Tibial artery (tissue), 4 donors: Measurements from ENCODE around the gene BCAS1.

ENCODE experiments used
- DNase-seq, 2 donors: peaks; one replicate each; pipeline ENCODE4 v3.0.0-alpha.2; 2019
- H3K27ac ChIP-seq, 2 donors: fragments of 200-600 bp; sonication (generic) in 1 of 2; 1 replicate in 1 of 2; 2 replicates in 1 of 2; pipeline ENCODE4 v1.5.1; 2018 to 2019; ENCODE audit warnings: mild to moderate bottlenecking in 1 of 2
- H3K27me3 ChIP-seq, 2 donors: fragments of 200-600 bp; sonication (generic) in 1 of 2; one replicate each; pipeline versions ENCODE4 v1.5.1 to v1.6.0; 2016 to 2019
- H3K36me3 ChIP-seq, 3 donors: fragments of 200-600 bp; sonication (generic) in 2 of 3; one replicate each; pipeline ENCODE4 v1.5.1; 2016 to 2019; ENCODE audit warnings: mild to moderate bottlenecking in 2 of 3
- H3K4me1 ChIP-seq, 4 donors: fragments of 200-600 bp; sonication (generic) in 2 of 4; 1 replicate in 3 of 4; 2 replicates in 1 of 4; pipeline ENCODE4 v1.5.1; 2016 to 2019
- H3K4me3 ChIP-seq, 2 donors: fragments of 200-600 bp; sonication (generic) in 1 of 2; 1 replicate in 1 of 2; 2 replicates in 1 of 2; pipeline ENCODE4 v1.5.1; 2018 to 2019; ENCODE audit warnings: mild to moderate bottlenecking in 2 of 2
- H3K9me3 ChIP-seq, 3 donors: fragments of 200-600 bp; sonication (generic) in 1 of 3; one replicate each; pipeline ENCODE4 v1.5.1; 2016 to 2019
- CTCF ChIP-seq, 2 experiments: fragments of 200-600 bp in 1 of 2; fragments of 450-650 bp in 1 of 2; IDR thresholded peaks; one replicate each; pipeline ENCODE4 v1.5.1; 2017 to 2019; ENCODE audit warnings: antibody characterized with exemption in 2 of 2, mild to moderate bottlenecking in 1 of 2, moderate library complexity in 1 of 2
- intact Hi-C: fragments of 100-400 bp; cut with DNase I; formaldehyde crosslinking; loops from one replicate; pipeline ENCODE4 v1.15.0; 2023; ENCODE audit warnings: low total_unique reads

The BCAS1 gene

DNA sequence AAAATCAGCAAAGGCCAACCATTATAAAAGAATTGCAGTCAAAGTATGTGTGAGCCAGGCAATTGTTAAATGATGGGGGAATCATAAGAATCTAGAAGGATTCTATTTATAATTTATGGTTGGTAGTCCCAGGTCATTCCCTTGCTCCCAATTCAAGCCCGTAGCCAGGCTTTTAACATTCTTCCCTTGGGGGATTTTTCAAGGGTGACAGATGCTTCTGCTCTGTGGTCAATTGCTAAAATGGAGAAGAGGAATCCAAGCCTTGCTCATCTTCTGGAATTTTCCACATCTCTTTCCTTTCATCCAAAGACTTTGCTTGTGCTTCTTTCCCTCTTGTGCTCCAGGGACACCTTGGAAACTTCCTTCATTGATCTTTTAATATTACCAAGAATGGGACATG is 18.0 kb upstream of the BCAS1 start:
- Histone ChIP-seq H3K4me3 (no peak overlapping the region), H3K4me1 (peaks cover 0 to 7% (median 0%) of the 10 kb centered on the region in 4 donors), H3K36me3 (no peaks in the 10 kb centered on the region), H3K27me3 (no peaks in the 10 kb centered on the region), H3K9me3 (no peaks in the 10 kb centered on the region), H3K27ac (no peak overlapping the region)
- intact Hi-C loops: no loop called here
- no peak for DNase-seq
- no peak for TF ChIP-seq CTCF (IDR thresholded peaks at IDR 0.05)

GRCh38 chr20:54086507-54087039 is 16.2 kb upstream of the BCAS1 start:
- no peak overlapping the region for H3K27ac ChIP-seq
- intact Hi-C loops: no loop called here
- TF ChIP-seq CTCF (IDR thresholded peaks at IDR 0.05): no peak

DNA sequence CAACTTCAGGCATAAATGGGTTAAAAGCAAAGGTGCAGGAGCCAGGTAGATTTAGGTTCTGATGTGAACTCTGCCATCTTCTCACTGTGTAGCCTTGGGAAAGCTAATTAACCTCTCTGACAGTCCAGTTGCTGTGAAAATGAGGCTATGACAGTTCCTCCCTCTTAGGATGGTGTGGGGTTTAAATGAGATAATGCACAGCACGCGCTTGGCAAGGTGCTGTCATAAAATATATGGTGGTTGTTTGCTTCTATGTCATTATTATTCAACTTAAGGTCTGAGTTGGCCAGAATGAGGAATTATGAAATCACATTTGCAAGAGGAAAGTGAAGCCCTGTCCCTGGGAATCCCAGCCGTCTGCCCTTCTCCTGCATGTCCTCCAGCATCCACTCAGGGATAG is 15.5 kb upstream of the BCAS1 start:
- no peak overlapping the region for H3K27ac ChIP-seq

More at GRCh38 chr20:54086507-54087039, 16.2 kb upstream of the BCAS1 start:
- Histone ChIP-seq H3K4me3 (no peak overlapping the region), H3K9me3 (no peaks in the 10 kb centered on the region), H3K27me3 (no peaks in the 10 kb centered on the region), H3K36me3 (no peaks in the 10 kb centered on the region), H3K4me1 (peaks cover 0 to 7% (median 0%) of the 10 kb centered on the region in 4 donors)
- no peak for DNase-seq

DNA sequence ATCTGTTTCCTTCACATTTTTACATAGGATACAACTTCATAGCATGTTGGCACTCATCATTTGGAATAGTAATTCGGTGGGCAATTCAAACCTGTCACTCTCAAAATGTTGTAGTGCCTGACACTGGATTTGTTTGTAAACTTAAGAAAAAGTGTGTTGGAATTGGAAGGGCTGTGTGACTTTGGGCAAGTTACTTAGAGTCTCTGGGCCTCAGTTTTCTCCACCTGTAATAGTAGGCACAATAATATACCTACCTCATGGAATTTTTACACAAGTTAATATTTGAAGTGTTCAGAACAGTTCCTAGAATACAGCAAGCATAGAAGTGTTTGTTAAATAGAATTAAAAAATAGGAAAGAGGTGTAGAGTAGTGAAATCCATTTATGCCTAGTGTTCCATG is 15.0 kb upstream of the BCAS1 start:
- peaks cover 0 to 7% (median 0%) of the 10 kb centered on the region in 4 donors for H3K4me1 ChIP-seq
- no peak for TF ChIP-seq CTCF (IDR thresholded peaks at IDR 0.05)
- intact Hi-C loops: no loop called here
- H3K9me3 ChIP-seq: no peaks in the 10 kb centered on the region
- no peak overlapping the region for H3K27ac ChIP-seq
- H3K4me3 ChIP-seq: no peak overlapping the region
- DNase-seq: no peak
- H3K36me3 ChIP-seq: no peaks in the 10 kb centered on the region
- no peaks in the 10 kb centered on the region for H3K27me3 ChIP-seq

More for the DNA sequence above, 15.5 kb upstream of the BCAS1 start:
- H3K9me3 ChIP-seq: no peaks in the 10 kb centered on the region
- intact Hi-C loops: no loop called here
- no peak for TF ChIP-seq CTCF (IDR thresholded peaks at IDR 0.05)
- DNase-seq: no peak
- H3K36me3 ChIP-seq: no peaks in the 10 kb centered on the region
- H3K27me3 ChIP-seq: no peaks in the 10 kb centered on the region
- no peak overlapping the region for H3K4me3 ChIP-seq
- peaks cover 0 to 7% (median 0%) of the 10 kb centered on the region in 4 donors for H3K4me1 ChIP-seq

DNA sequence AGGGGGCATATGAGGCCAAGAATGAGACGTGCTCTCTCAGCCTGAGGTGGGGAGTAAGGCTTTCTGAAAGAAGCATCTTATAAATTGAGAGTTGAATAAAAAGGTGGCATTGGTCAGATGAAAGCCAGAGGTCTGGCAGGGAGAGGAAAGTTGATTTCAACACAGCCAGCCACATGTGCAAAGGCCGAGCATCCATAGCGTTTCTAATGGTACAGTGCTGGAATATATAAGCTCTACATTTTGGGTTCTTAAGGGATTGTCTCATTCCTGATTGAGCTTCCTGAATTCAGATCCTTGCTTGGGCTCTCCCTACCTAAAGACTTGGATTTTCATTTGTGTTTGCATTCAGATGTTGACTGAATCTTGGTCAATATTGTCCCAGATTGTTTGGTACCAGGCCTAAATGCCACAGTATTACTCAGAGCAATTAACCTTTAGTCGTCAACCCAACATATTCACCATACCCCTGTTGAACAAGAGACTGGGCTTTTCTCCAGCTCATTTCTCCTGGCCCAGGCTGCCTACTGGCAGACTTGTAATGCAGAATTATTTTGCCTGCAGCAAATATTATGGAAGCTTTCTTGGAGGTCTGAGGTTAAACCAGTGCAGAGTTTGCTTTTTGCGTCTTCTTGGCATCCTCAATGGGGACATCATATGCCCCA is 14.5 kb upstream of the BCAS1 start:
- Histone ChIP-seq H3K27ac (no peak overlapping the region), H3K4me1 (peaks cover 0 to 7% (median 0%) of the 10 kb centered on the region in 4 donors)

More for the DNA sequence above, 14.5 kb upstream of the BCAS1 start:
- Histone ChIP-seq H3K36me3 (no peaks in the 10 kb centered on the region), H3K27me3 (no peaks in the 10 kb centered on the region), H3K9me3 (no peaks in the 10 kb centered on the region), H3K4me3 (no peak overlapping the region)
- no peak for DNase-seq
- TF ChIP-seq CTCF (IDR thresholded peaks at IDR 0.05): no peak
- intact Hi-C loops: no loop called here
